T-cell (primary cell): ENCODE results near the gene C1orf21. TPM values are rescaled to one million over a fixed set of nuclear protein-coding genes. Genes with fewer than 3 reads are reported as not detected.

Source experiments
- ATAC-seq, 4 experiments: fragments of 200-7000 bp in 3 of 4; fragments of 150-1000 bp in 1 of 4; cut with Tn5 transposase; replicated peaks in 1 of 4; 1 replicate in 3 of 4; 2 replicates in 1 of 4; pipeline ENCODE4 v1.10.0; 2021; ENCODE audit warnings: moderate library complexity in 3 of 4, mild to moderate bottlenecking in 2 of 4, moderate number of reproducible peaks in 1 of 4
- CTCF ChIA-PET, 2 donors: fragments of 300-600 bp; sonication (Branson Sonifier 250); formaldehyde crosslinking; loops; one replicate each; lab custom pipeline; 2022; ENCODE audit warnings: antibody characterized with exemption in 2 of 2; lab: Charles Lee
- POLR2A ChIA-PET, 2 donors: fragments of 300-600 bp; sonication (Branson Sonifier 250); formaldehyde crosslinking; loops; one replicate each; lab custom pipeline; 2022; ENCODE audit warnings: antibody characterized with exemption in 2 of 2; lab: Charles Lee
- DNase-seq, 35 experiments: peaks; one replicate each; pipeline versions ENCODE4 v3.0.0 to v3.0.0-alpha.2; 2013 to 2023
- H3K27ac ChIP-seq: one replicate; pipeline ENCODE4 v1.5.1; 2013; ENCODE audit warnings: low read length
- H3K27me3 ChIP-seq, 2 experiments: replicated peaks in 1 of 2; 1 replicate in 1 of 2; 2 replicates in 1 of 2; pipeline versions ENCODE4 v1.6.1 to v1.7.0; 2013; ENCODE audit warnings: low read length in 1 of 2, mixed read lengths in 1 of 2; ENCODE audit not compliant: control insufficient read depth in 2 of 2, insufficient read depth in 2 of 2; ENCODE audit errors: extremely low read depth in 1 of 2
- H3K36me3 ChIP-seq, 2 donors: 1 replicate in 1 of 2; 2 replicates in 1 of 2; pipeline versions ENCODE4 v1.6.1 to v1.7.0; 2013; ENCODE audit warnings: low read length in 1 of 2; ENCODE audit not compliant: control insufficient read depth in 2 of 2, insufficient read depth in 1 of 2; ENCODE audit errors: extremely low read depth in 1 of 2
- H3K4me1 ChIP-seq, 2 experiments: 1 replicate in 1 of 2; 2 replicates in 1 of 2; pipeline versions ENCODE4 v1.6.1 to v1.7.0; 2013; ENCODE audit warnings: low read length in 2 of 2, mixed read lengths in 1 of 2; ENCODE audit not compliant: insufficient read depth in 2 of 2, control insufficient read depth in 1 of 2; ENCODE audit errors: extremely low read depth in 1 of 2
- H3K4me3 ChIP-seq, 2 donors: 1 replicate in 1 of 2; 2 replicates in 1 of 2; pipeline versions ENCODE4 v1.5.1 to v1.7.0; 2013; ENCODE audit warnings: mild to moderate bottlenecking in 2 of 2, low read length in 1 of 2, moderate library complexity in 1 of 2; ENCODE audit not compliant: control insufficient read depth in 1 of 2; ENCODE audit errors: extremely low read depth in 1 of 2
- H3K9me3 ChIP-seq: 2 replicates; pipeline ENCODE4 v1.7.0; 2013
- H3K27ac Mint-ChIP-seq, 2 donors: one replicate each; pipeline ENCODE4 v1.8.0; 2020 to 2021; ENCODE audit warnings: mild to moderate bottlenecking in 2 of 2, mixed read lengths in 2 of 2
- H3K27me3 Mint-ChIP-seq, 2 donors: one replicate each; pipeline ENCODE4 v1.8.0; 2021 to 2022; ENCODE audit warnings: mixed read lengths in 2 of 2
- H3K36me3 Mint-ChIP-seq: one replicate; pipeline ENCODE4 v1.8.0; 2021; ENCODE audit warnings: mixed read lengths
- H3K4me1 Mint-ChIP-seq, 3 donors: one replicate each; pipeline ENCODE4 v1.8.0; 2020 to 2022; ENCODE audit warnings: mixed read lengths in 3 of 3, mild to moderate bottlenecking in 1 of 3
- H3K4me3 Mint-ChIP-seq, 3 donors: one replicate each; pipeline ENCODE4 v1.8.0; 2020 to 2022; ENCODE audit warnings: mild to moderate bottlenecking in 3 of 3, mixed read lengths in 3 of 3, moderate library complexity in 3 of 3
- H3K9me3 Mint-ChIP-seq, 3 donors: one replicate each; pipeline ENCODE4 v1.8.0; 2020 to 2022; ENCODE audit warnings: mixed read lengths in 3 of 3
- WGBS: methylation state at CpG from one replicate; pipeline ENCODE4 v1.1.5; 2013; ENCODE audit warnings: missing lambda C conversion rate; ENCODE audit not compliant: insufficient coverage; 5-methylcytosine and 5-hydroxymethylcytosine counted together
- total RNA-seq, 35 experiments: library from RNA in 6 of 35; stranded (reverse) in 6 of 35; fragments of 120-200 nt in 1 of 35; gene quantifications; one replicate each; pipeline versions ENCODE4 v1.2.1 to v1.2.4 and lab custom pipeline; 2013 to 2026

The C1orf21 gene
- total RNA-seq, 5 donors from 2014 or later (not counting 1 experiment from before 2014, with no cell fraction given): 1.4 to 17.2 (median 5.9) TPM

DNA sequence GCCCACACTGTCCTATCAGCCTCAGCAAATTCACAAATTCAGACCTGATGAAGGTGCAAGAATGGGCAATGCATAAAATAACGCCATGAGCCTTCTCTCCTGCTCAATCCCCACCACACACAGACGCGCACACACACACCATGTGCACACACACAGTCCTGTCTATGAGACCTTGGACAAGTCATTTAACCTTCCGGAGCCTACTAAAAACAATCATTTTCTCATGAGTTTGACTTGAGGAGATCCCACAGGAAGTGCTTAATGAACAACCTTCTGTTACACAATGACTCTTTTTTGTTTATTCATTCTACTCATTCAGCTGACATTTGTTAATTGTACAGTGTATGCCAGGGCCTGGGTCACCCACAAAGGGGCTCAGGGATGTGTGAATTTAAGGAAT is 242.4 kb downstream of the C1orf21 start:
- POLR2A ChIA-PET: no interaction called here
- WGBS: 63% methylated on average over 4 of the region's 4 CpGs
- no peak for ATAC-seq

DNA sequence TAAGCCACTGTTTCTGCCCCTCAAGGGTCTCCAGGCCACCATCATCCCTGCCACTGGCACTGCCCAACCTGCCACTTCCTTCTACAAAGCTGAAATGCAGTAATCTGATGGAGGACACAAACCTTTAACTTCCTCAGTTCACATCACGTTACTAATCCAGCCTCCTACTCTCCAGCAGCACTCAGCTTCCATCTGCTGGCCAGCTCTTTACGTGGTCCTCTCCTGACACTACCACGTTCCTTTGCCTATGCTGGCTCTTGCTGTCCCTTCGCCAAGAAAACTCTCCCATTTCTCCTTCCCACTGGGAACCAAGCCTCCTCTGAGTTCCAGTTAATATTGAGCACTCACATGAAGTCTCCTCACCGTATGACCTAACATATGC is 243.8 kb downstream of the C1orf21 start:
- Mint-ChIP-seq H3K4me3 (no peak overlapping the region), H3K27me3 (peaks cover 0 to 5% of the 10 kb centered on the region in 2 donors), H3K27ac (no peak overlapping the region), H3K4me1 (no peaks in the 10 kb centered on the region), H3K9me3 (no peaks in the 10 kb centered on the region), H3K36me3 (no peaks in the 10 kb centered on the region)
- no peak for DNase-seq
- CTCF ChIA-PET: no interaction called here
- no peak overlapping the region for H3K4me3 ChIP-seq
- 66% methylated on average over 4 of the region's 5 CpGs for WGBS
- H3K36me3 ChIP-seq: no peaks in the 10 kb centered on the region
- no peaks in the 10 kb centered on the region for H3K4me1 ChIP-seq
- no peak for ATAC-seq
- no peaks in the 10 kb centered on the region for H3K9me3 ChIP-seq
- POLR2A ChIA-PET: no interaction called here
- no peak overlapping the region for H3K27ac ChIP-seq
- peaks cover 0 to 15% of the 10 kb centered on the region in 2 experiments for H3K27me3 ChIP-seq

More for the DNA sequence above, 242.4 kb downstream of the C1orf21 start:
- H3K36me3 Mint-ChIP-seq: no peaks in the 10 kb centered on the region
- no peaks in the 10 kb centered on the region for H3K9me3 Mint-ChIP-seq
- peaks cover 0 to 10% of the 10 kb centered on the region in 2 experiments for H3K27me3 ChIP-seq
- peaks cover 0 to 4% of the 10 kb centered on the region in 2 donors for H3K27me3 Mint-ChIP-seq
- H3K4me3 ChIP-seq: no peak overlapping the region
- no peaks in the 10 kb centered on the region for H3K4me1 Mint-ChIP-seq
- H3K4me1 ChIP-seq: no peaks in the 10 kb centered on the region
- no peak overlapping the region for H3K4me3 Mint-ChIP-seq
- no peaks in the 10 kb centered on the region for H3K36me3 ChIP-seq
- H3K27ac Mint-ChIP-seq: no peak overlapping the region
- H3K9me3 ChIP-seq: no peaks in the 10 kb centered on the region
- no peak overlapping the region for H3K27ac ChIP-seq
- no peak for DNase-seq
- CTCF ChIA-PET: no interaction called here

DNA sequence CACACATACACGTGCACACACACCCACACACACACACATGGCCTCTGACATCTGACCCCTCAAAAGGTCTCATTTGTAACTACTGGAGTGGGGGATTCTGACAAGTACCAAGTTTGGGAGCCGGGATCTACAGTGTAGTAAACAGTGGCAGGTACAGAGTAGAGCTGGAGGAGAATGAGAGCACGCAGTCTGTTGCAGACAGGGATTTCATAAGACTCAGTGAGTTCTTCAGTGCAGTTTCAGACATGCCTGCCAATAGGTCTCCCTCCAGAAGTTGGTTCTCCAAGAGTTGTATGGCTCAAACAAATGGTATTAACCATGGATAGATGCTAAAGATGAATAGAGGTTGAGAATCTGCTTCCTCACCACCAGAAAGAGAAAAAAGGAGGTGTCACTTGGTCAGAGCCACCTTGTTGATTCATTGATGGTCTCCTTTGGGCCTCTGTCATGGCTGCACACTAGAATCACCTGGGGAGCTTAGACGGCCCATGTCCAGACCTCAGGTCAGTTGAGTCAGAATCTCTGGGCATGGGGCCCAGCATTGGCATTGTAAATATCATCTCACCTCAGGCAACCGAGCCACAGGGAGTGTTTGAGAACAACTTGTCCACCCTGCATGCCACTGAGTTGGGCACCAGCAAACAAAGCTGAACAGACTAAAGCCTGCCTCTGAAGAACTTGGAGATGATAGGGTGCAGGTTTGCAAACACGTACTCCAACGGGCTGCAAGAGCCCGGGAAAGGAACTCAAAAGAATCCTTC is 245.8 kb downstream of the C1orf21 start:
- DNase-seq (no peak), ATAC-seq (no peak)
- H3K9me3 ChIP-seq: no peaks in the 10 kb centered on the region
- peaks cover 0 to 13% of the 10 kb centered on the region in 2 experiments for H3K27me3 ChIP-seq
- H3K27me3 Mint-ChIP-seq: peaks cover 0 to 2% of the 10 kb centered on the region in 2 donors
- CTCF ChIA-PET: interaction anchor here in 1 of 2 donors (0.6 kb wide), 2 partner anchors 45 to 537 kb away, joined by 3 to 4 read pairs; no protein-coding TSS in a partner anchor
- no peak overlapping the region for H3K27ac ChIP-seq
- H3K4me3 ChIP-seq: no peak overlapping the region
- no peak overlapping the region for H3K4me3 Mint-ChIP-seq
- H3K4me1 Mint-ChIP-seq: no peaks in the 10 kb centered on the region
- no peaks in the 10 kb centered on the region for H3K36me3 ChIP-seq
- 91% methylated on average over 5 of the region's 8 CpGs for WGBS
- no peaks in the 10 kb centered on the region for H3K9me3 Mint-ChIP-seq
- no peaks in the 10 kb centered on the region for H3K36me3 Mint-ChIP-seq
- H3K4me1 ChIP-seq: no peaks in the 10 kb centered on the region
- POLR2A ChIA-PET: no interaction called here
- no peak overlapping the region for H3K27ac Mint-ChIP-seq

DNA sequence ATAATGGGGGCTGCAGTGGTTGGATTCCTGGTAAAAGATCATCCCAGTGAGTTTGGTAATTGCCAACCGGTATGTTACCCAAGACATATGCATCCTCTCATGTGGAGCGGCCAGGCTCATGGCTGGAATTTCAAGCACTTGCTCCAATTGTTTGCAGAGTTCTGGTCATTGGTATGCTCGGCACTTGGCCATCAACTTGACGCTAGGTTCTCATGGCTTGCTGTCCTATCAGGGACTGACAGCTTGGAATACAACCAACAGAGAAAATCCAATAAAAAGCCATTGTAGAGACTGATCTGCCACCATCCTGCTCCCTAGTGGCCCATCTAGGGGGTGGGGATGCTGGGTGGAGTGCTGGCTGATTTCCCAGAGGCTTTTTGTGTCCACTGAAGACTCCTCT is 247.0 kb downstream of the C1orf21 start:
- Histone ChIP-seq H3K4me1 (no peaks in the 10 kb centered on the region), H3K27ac (no peak overlapping the region), H3K9me3 (no peaks in the 10 kb centered on the region), H3K27me3 (peaks cover 0 to 13% of the 10 kb centered on the region in 2 experiments), H3K36me3 (no peaks in the 10 kb centered on the region), H3K4me3 (no peak overlapping the region)
- Mint-ChIP-seq H3K4me1 (no peaks in the 10 kb centered on the region), H3K9me3 (no peaks in the 10 kb centered on the region), H3K4me3 (no peak overlapping the region), H3K27me3 (peaks cover 0 to 2% of the 10 kb centered on the region in 2 donors), H3K27ac (no peak overlapping the region), H3K36me3 (no peaks in the 10 kb centered on the region)
- POLR2A ChIA-PET: no interaction called here
- ATAC-seq: no peak
- CTCF ChIA-PET: no interaction called here
- 89% methylated on average over 3 of the region's 4 CpGs for WGBS
- DNase-seq: no peak

DNA sequence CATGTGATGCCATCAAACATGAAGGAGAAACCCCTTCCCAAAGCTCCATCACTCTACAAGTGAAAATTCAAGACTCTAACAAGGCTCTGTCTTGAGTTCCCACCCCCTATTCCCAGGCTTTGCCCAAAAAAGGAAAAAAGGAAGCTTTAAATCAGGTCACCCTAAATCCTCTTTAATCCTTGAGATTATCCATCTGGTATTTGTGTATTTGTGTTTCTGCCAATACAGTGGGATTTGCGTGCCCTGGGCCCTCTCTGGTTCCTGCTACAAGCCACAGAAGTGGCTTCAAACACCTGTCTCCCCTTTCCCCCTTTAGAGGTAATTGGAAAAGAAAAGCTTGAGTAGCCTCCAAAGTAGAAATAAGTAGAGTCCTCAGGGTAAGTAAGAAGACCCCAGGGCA is 247.5 kb downstream of the C1orf21 start:
- WGBS: no CpG with 5 or more reads among the region's 1 CpG
- Histone ChIP-seq H3K27me3 (peaks cover 0 to 13% of the 10 kb centered on the region in 2 experiments), H3K4me1 (no peaks in the 10 kb centered on the region), H3K27ac (no peak overlapping the region), H3K36me3 (no peaks in the 10 kb centered on the region), H3K9me3 (no peaks in the 10 kb centered on the region), H3K4me3 (no peak overlapping the region)
- Mint-ChIP-seq H3K9me3 (no peaks in the 10 kb centered on the region), H3K4me1 (no peaks in the 10 kb centered on the region), H3K27ac (no peak overlapping the region), H3K27me3 (peaks cover 0 to 2% of the 10 kb centered on the region in 2 donors), H3K36me3 (no peaks in the 10 kb centered on the region), H3K4me3 (no peak overlapping the region)
- DNase-seq (no peak), ATAC-seq (no peak)
- ChIA-PET CTCF (no interaction called here), POLR2A (no interaction called here)

DNA sequence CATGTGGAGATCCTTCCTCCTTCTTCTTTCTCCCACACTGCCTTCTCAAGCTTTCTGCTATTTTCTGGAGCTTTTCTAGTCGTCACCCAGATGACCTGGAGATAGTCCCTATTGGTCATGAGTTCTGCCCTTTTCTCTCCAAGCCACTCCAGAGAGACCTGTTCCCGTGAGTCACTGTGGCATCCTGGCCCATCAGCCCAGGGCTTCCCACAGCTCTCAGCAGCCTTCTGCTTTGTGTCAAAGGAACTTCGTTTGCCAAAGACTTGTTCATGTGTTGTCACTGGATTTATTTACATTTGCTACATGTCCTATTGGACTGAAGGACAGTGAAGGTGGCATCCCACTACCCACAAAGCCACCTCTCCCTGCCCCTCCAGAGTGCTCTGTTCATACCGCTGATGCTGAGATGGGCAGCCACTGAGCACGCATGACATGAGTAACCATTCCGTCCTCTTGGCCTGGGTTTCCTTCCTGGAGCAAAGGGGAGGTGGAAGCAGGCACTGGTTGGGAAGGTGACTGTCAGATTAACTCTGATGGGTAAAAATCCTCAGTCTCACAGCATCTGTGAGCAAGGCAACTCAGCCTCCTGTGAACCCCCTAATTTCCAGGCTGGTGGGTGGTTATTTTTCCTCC is 248.6 kb downstream of the C1orf21 start:
- Histone ChIP-seq H3K27ac (no peak overlapping the region), H3K9me3 (no peaks in the 10 kb centered on the region), H3K4me3 (no peak overlapping the region), H3K36me3 (no peaks in the 10 kb centered on the region), H3K27me3 (peaks cover 0 to 14% of the 10 kb centered on the region in 2 experiments), H3K4me1 (no peaks in the 10 kb centered on the region)
- CTCF ChIA-PET: no interaction called here
- H3K27me3 Mint-ChIP-seq: peaks cover 0 to 5% of the 10 kb centered on the region in 2 donors
- POLR2A ChIA-PET: no interaction called here
- H3K4me1 Mint-ChIP-seq: no peaks in the 10 kb centered on the region
- no peak overlapping the region for H3K4me3 Mint-ChIP-seq
- 47% methylated on average over 2 of the region's 6 CpGs for WGBS
- DNase-seq (no peak), ATAC-seq (no peak)
- H3K27ac Mint-ChIP-seq: peak overlapping the region in 1 of 2 donors; percentile 60
- H3K9me3 Mint-ChIP-seq: no peaks in the 10 kb centered on the region
- H3K36me3 Mint-ChIP-seq: no peaks in the 10 kb centered on the region
